ENCODE measurements around the gene ITGA8. TPM values are rescaled to one million over a fixed set of nuclear protein-coding genes. Genes with fewer than 3 reads are reported as not detected.

The ITGA8 gene
- total and polyA plus RNA-seq, 2 of the 13 experiments (the other 11 are each of a cell fraction or from before 2014, with no cell fraction given) = not detected

DNA sequence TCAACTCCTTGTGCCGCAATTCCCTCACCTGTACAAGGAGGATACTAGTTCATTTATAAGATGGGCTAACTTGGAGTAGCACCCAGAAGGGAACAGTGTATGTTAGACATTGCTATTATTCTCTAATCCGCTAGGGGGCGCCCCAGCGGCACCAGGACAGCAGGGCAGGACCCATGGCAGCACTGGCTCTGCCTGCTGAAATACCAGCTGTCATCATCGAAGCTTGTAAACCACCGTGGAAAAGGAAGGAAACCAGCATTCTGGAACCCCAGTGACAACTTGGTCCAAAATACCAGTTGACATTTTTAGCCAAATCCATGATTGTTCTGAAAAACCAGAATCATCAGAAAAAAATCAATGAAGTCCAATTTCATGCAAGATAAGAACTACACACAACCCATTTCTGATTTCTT is 134.4 kb downstream of the ITGA8 start:
- H3K27ac ChIP-seq (ENCODE audit: extremely low read length, insufficient read depth, low read length) = no peak overlapping the region
- no peaks in the 10 kb centered on the region for H3K4me1 ChIP-seq (ENCODE audit: insufficient read depth, low read length)
- DNase-seq (ENCODE audit: low spot score) (peak; percentile 27), ATAC-seq (peak; percentile 91), FAIRE-seq (no peak)
- H3K79me2 ChIP-seq (ENCODE audit: insufficient read depth, low read length) = no peaks in the 10 kb centered on the region
- ChIA-PET CTCF (ENCODE audit: low intra/inter-chr PET ratio, low total read pairs) (no interaction called here), POLR2A (no interaction called here)
- no peak overlapping the region for H3K4me2 ChIP-seq (ENCODE audit: low read depth, low read length)
- TF ChIP-seq ZNF564 (CRISPR knock-in tag; IDR thresholded peaks at IDR 0.05) (no peak), ZFP41 (CRISPR knock-in tag; IDR thresholded peaks at IDR 0.05; ENCODE audit: borderline replicate concordance) (no peak), KLF12 (CRISPR knock-in tag; IDR thresholded peaks at IDR 0.05; ENCODE audit: borderline replicate concordance) (no peak), STAG1 (CRISPR knock-in tag; IDR thresholded peaks at IDR 0.05) (peak; percentile 43), ZNF850 (CRISPR knock-in tag; conservative IDR thresholded peaks at IDR 0.05) (no peak), ZNF660 (CRISPR knock-in tag; IDR thresholded peaks at IDR 0.05; ENCODE audit: borderline replicate concordance, low read depth) (no peak), ZNF136 (CRISPR knock-in tag; IDR thresholded peaks at IDR 0.05; ENCODE audit: low read depth) (no peak), ZNF569 (CRISPR knock-in tag; IDR thresholded peaks at IDR 0.05; ENCODE audit: borderline replicate concordance) (no peak), CHD4 (IDR thresholded peaks at IDR 0.05; ENCODE audit: borderline replicate concordance, low read length) (no peak), NFRKB (IDR thresholded peaks at IDR 0.05) (no peak)
- TF ChIP-seq, protein P1, sequence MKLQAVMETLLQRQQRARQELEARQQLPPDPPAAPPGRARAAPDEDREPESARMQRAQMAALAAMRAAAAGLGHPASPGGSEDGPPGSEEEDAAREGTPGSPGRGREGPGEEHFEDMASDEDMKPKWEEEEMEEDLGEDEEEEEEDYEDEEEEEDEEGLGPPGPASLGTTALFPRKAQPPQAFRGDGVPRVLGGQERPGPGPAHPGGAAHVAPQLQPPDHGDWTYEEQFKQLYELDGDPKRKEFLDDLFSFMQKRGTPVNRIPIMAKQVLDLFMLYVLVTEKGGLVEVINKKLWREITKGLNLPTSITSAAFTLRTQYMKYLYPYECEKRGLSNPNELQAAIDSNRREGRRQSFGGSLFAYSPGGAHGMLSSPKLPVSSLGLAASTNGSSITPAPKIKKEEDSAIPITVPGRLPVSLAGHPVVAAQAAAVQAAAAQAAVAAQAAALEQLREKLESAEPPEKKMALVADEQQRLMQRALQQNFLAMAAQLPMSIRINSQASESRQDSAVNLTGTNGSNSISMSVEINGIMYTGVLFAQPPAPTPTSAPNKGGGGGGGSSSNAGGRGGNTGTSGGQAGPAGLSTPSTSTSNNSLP (IDR thresholded peaks at IDR 0.05; ENCODE audit: low read depth, low read length) = no peak
- TF ChIP-seq, protein P2, sequence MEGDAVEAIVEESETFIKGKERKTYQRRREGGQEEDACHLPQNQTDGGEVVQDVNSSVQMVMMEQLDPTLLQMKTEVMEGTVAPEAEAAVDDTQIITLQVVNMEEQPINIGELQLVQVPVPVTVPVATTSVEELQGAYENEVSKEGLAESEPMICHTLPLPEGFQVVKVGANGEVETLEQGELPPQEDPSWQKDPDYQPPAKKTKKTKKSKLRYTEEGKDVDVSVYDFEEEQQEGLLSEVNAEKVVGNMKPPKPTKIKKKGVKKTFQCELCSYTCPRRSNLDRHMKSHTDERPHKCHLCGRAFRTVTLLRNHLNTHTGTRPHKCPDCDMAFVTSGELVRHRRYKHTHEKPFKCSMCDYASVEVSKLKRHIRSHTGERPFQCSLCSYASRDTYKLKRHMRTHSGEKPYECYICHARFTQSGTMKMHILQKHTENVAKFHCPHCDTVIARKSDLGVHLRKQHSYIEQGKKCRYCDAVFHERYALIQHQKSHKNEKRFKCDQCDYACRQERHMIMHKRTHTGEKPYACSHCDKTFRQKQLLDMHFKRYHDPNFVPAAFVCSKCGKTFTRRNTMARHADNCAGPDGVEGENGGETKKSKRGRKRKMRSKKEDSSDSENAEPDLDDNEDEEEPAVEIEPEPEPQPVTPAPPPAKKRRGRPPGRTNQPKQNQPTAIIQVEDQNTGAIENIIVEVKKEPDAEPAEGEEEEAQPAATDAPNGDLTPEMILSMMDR (CRISPR knock-in tag; IDR thresholded peaks at IDR 0.05) = peak; percentile 72
- TF ChIP-seq, protein P3, sequence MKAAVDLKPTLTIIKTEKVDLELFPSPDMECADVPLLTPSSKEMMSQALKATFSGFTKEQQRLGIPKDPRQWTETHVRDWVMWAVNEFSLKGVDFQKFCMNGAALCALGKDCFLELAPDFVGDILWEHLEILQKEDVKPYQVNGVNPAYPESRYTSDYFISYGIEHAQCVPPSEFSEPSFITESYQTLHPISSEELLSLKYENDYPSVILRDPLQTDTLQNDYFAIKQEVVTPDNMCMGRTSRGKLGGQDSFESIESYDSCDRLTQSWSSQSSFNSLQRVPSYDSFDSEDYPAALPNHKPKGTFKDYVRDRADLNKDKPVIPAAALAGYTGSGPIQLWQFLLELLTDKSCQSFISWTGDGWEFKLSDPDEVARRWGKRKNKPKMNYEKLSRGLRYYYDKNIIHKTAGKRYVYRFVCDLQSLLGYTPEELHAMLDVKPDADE (CRISPR knock-in tag; IDR thresholded peaks at IDR 0.05) = no peak
- TF ChIP-seq, protein P4, sequence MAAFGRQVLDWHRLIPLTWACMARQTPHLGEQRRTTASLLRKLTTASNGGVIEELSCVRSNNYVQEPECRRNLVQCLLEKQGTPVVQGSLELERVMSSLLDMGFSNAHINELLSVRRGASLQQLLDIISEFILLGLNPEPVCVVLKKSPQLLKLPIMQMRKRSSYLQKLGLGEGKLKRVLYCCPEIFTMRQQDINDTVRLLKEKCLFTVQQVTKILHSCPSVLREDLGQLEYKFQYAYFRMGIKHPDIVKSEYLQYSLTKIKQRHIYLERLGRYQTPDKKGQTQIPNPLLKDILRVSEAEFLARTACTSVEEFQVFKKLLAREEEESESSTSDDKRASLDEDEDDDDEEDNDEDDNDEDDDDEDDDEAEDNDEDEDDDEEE (CRISPR knock-in tag; IDR thresholded peaks at IDR 0.05) = no peak
- no peaks in the 10 kb centered on the region for H4K20me1 ChIP-seq (ENCODE audit: insufficient read depth, low read length)
- H3K27me3 ChIP-seq (ENCODE audit: control insufficient read depth in 1 of 2, insufficient read depth in 2 of 2, low read length in 2 of 2) = no peaks in the 10 kb centered on the region
- no peaks in the 10 kb centered on the region for H3K9me3 ChIP-seq (ENCODE audit: low read length)
- intact Hi-C loops (cut with micrococcal nuclease; ENCODE audit: unreplicated experiment) (loop anchor here (5.0 kb wide), 1 partner anchor 142 kb away; no protein-coding TSS in a partner anchor), in situ Hi-C loops (cut with HindIII; ENCODE audit: extremely low pct_ligation_motif_present, low pct_unique_long_range_greater_than_20kb) (no loop called here)
- no peak overlapping the region for H3K9ac ChIP-seq (ENCODE audit: insufficient read depth, low read depth, low read length)
- WGBS (ENCODE audit: low lambda C conversion rate) = 13% methylated on average over 6 of the region's 6 CpGs
- no peak overlapping the region for H2AFZ ChIP-seq (ENCODE audit: low read length)
- H3K36me3 ChIP-seq (replicated peaks in 1 of 2; ENCODE audit: control insufficient read depth in 1 of 2, insufficient read depth in 2 of 2, low read length in 2 of 2) = no peaks in the 10 kb centered on the region
- no TSS peak for BruUV-seq (replicated peaks)
- H3K4me3 ChIP-seq (replicated peaks in 1 of 3; ENCODE audit: insufficient read depth in 1 of 3, low read depth in 2 of 3, low read length in 3 of 3) = no peak overlapping the region

Data from HepG2 (cell line).